Measurements from ENCODE around the gene TATDN2. TPM values are rescaled to one million over a fixed set of nuclear protein-coding genes. Genes with fewer than 3 reads are reported as not detected.

TATDN2 gene
- total and polyA plus RNA-seq, 9 of the 15 experiments (the other 6 are each of a cell fraction or from before 2014, with no cell fraction given) = 5.2 to 44.7 (median 25.8) TPM

GRCh38 chr3:10247679-10248183 is 528 bp upstream of the TATDN2 start (continued):
- TF ChIP-seq GTF3C2 (IDR thresholded peaks at IDR 0.05; ENCODE audit: borderline replicate concordance, extremely low read depth, insufficient read length) (no peak), HDAC8 (tag; IDR thresholded peaks at IDR 0.05) (no peak), ELK3 (CRISPR knock-in tag; IDR thresholded peaks at IDR 0.05) (no peak), DMBX1 (CRISPR knock-in tag; IDR thresholded peaks at IDR 0.05; ENCODE audit: borderline replicate concordance) (peak; percentile 60; the same call in 1 of the 2 replicates), TAL1 (IDR thresholded peaks at IDR 0.05) (no peak), ATF3 (IDR thresholded peaks at IDR 0.05) (no peak), ATF3 (CRISPR knock-in tag; conservative IDR thresholded peaks at IDR 0.05) (peak; percentile 73; the same call in 1 of the 2 replicates), TARDBP (IDR thresholded peaks at IDR 0.05) (no peak), ZNF512 (tag; IDR thresholded peaks at IDR 0.05) (peak; percentile 45; the same call in 1 of the 2 replicates), DPF2 (IDR thresholded peaks at IDR 0.05) (peak; percentile 68), CEBPB (tag; IDR thresholded peaks at IDR 0.05) (no peak), SLC30A9 (CRISPR knock-in tag; IDR thresholded peaks at IDR 0.05) (0 out of 2 replicates have a peak, but pooled peaks have one; percentile 36), ADNP (tag; IDR thresholded peaks at IDR 0.05) (peak; percentile 79; the same call in 1 of the 2 replicates), SMARCE1 (IDR thresholded peaks at IDR 0.05) (0 out of 2 replicates have a peak, but pooled peaks have one; percentile 38), RNF219 (CRISPR knock-in tag; IDR thresholded peaks at IDR 0.05) (no peak), ZNF12 (CRISPR knock-in tag; IDR thresholded peaks at IDR 0.05) (no peak), HDAC2 (IDR thresholded peaks at IDR 0.05) (peak; percentile 85; the same call in 1 of the 2 replicates), MTA1 (IDR thresholded peaks at IDR 0.05; ENCODE audit: borderline replicate concordance) (no peak), TOE1 (IDR thresholded peaks at IDR 0.05; ENCODE audit: borderline replicate concordance) (0 out of 2 replicates have a peak, but pooled peaks have one; percentile 59), TOE1 (CRISPR knock-in tag; IDR thresholded peaks at IDR 0.05; ENCODE audit: borderline replicate concordance, low read depth) (no peak), KDM4B (IDR thresholded peaks at IDR 0.05; ENCODE audit: borderline replicate concordance in 2 of 2, low read depth in 1 of 2) (no peak)

All from K562 (cell line).